WI38 (cell line): ENCODE measurements around the gene METTL26.

Experiments used
- H3K4me3 ChIP-seq: 2 replicates; pipeline ENCODE4 v1.5.1; 2011; ENCODE audit warnings: low read depth, mild to moderate bottlenecking, control low read depth, low read length
- TF ChIP-seq, protein P1 (sequence below): IDR thresholded peaks from 2 replicates; pipeline ENCODE4 v1.5.1; 2012; ENCODE audit warnings: low read depth, mild to moderate bottlenecking, control low read depth, low read length

The METTL26 gene

DNA sequence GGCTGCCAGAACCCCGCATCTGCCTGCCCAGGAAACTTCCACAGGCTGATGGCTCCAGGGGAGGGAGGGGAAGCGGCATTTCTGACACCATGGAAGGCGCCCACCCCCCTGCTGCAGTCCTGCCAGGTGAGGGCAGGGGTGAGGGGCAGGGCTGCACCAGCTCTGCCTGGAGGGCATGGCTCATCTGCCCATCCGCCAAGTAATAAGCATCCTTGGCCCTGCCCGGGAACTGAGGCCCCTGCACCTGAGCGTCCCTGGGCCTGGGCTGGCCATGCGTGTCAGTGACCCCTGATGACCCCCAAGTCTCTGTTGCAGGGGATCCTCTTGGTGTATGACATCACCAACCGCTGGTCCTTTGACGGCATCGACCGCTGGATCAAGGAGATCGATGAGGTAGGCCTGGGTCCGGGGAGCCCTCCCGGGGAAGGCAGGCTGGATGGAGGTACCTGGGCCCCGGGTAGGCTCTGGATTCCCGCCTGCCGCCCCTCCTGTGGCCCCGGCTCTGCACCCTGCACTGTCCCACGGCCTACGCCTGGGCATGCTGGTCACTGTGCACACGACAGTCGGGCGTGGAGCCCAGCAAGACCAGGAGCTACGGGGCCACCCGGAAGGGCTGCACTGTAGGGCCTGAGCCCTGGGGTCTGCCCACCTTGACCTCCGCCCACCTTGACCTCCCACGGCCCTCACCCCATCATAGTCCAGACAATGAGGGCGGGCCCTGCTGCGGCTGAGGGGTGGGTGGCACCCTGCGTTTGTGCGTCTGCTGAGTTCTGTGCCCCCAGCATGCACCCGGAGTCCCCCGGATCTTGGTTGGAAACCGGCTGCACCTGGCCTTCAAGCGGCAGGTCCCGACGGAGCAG, 10.8 kb downstream of the METTL26 start:
- no peak overlapping the region for H3K4me3 ChIP-seq
- TF ChIP-seq, protein P1, sequence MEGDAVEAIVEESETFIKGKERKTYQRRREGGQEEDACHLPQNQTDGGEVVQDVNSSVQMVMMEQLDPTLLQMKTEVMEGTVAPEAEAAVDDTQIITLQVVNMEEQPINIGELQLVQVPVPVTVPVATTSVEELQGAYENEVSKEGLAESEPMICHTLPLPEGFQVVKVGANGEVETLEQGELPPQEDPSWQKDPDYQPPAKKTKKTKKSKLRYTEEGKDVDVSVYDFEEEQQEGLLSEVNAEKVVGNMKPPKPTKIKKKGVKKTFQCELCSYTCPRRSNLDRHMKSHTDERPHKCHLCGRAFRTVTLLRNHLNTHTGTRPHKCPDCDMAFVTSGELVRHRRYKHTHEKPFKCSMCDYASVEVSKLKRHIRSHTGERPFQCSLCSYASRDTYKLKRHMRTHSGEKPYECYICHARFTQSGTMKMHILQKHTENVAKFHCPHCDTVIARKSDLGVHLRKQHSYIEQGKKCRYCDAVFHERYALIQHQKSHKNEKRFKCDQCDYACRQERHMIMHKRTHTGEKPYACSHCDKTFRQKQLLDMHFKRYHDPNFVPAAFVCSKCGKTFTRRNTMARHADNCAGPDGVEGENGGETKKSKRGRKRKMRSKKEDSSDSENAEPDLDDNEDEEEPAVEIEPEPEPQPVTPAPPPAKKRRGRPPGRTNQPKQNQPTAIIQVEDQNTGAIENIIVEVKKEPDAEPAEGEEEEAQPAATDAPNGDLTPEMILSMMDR: no peak

GRCh38 chr16:624526-625070, 11.5 kb downstream of the METTL26 start:
- H3K4me3 ChIP-seq: no peak overlapping the region
- TF ChIP-seq, protein P1: no peak

DNA sequence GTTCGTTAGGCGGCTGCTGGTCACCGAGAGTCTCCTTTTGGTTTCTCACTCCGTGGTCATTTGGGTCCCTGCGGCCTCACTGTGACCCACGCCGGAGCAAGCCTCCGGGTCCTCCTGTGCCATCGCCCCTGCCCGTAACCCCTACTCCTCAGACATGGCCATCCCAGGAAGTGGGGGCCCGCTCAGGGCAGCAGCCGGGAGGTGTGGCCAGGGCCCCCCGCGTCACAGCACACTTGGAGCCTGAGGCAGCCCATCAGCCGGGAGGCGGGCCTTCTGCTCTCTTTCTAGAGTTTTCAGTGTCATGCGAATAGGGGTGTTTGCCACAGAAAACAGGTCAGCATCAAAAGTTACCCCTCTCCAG, 13.2 kb downstream of the METTL26 start:
- TF ChIP-seq, protein P1: no peak
- no peak overlapping the region for H3K4me3 ChIP-seq

DNA sequence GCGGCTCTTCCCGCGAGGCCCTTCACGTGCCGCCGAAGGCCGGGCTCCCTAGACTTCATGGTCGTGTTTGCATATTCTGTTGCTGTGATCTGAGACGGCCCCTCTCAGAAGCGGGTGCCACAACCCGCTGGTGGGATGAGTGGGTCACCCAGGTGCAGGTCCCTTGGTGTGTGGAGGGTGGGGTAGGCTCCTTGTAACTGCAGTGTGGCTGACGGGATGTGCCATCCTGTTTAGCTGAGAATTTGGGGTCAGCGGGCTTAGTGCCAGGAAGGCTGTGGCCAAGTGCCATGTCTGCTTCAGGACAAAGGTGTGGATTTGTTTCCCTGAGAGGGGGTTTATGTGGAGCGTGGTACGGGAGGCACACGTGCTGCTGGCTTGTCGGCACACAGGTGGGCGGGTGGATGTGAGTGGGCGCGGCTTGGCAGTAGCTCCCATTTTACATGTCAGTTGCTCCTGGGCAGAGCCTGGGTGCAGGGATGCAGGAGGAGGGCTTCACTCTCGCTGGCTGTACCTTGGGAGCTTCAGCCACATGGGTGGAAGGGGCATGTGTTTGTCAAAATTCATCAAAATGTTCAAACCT, 14.5 kb downstream of the METTL26 start:
- TF ChIP-seq, protein P1: no peak
- H3K4me3 ChIP-seq: no peak overlapping the region

DNA sequence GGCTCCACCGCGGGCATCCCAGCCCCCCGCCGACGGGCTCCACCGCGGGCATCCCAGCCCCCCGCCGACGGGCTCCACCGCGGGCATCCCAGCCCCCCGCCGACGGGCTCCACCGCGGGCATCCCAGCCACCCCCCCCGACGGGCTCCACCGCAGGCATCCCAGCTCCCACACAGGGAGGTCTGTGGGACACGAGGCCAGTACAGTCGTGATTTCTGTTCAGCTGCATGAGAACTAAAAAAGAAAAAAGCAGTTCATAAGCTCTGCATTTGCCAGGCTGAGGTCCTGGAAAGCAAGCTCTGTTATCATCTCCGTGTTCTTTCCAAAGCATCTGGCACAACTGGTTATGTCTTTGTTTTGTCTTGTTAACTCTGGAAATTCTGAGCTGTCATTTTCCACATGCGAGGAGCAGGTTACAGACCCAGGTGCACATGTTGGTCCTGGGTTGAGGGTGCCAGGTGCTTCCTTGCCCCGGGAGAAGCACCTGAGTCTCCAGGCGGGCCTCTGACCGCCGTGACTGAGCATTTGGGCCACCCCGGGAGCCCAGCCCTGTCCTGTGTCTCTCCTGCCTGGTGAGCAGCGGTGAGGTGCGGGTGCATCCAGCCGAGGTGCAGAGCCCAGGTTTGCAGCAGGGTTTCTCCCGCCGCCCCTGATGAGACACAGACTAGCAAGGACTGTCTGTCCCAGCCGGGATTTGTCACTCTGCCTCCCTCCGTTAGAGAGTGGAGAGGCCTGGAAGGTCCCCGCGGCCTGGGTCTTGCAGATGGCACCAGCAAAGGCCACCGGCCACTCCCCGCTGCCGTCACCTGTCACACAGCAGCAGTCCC, 15.2 kb downstream of the METTL26 start:
- H3K4me3 ChIP-seq: no peak overlapping the region
- TF ChIP-seq, protein P1: no peak

DNA sequence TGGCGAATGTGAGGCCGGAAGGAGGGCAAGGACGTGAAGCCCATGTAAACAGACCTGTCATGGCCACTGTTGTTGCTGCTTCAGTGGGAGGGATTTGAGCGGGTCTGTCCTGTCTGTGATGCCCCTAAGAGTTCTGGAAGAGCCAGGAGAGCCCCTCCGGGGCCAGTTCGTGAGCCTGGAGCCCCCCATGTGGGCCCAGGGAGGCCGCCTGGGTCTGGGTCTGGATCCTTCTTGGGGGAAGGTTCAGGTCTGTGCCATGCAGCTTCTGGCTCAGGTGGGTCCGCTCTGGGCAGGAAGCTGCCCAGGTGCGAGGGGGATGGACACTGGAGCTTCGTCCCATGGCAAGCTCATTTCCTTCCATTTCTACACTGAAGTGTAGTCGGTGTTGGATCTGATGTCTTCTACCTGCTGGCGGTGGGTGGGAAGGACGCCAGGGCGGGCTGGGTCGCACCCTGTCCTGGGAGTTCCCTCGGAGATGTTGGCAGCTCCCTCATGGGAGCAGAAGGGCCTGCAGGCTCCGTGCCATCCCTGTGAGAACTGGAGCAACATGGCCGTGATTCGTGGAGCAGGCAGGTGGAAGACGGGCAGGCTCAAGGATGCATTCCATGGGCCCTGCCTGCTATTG, 16.5 kb downstream of the METTL26 start:
- TF ChIP-seq, protein P1: no peak
- H3K4me3 ChIP-seq: no peak overlapping the region
